DMS79 (cell line): Measurements from ENCODE around the gene LRRC17.
"Not testable (repeated sequence)": the region's sequence is repeated elsewhere in the genome, so short reads cannot be mapped to it uniquely, and the experiment has no call there.

Experiments
- DNase-seq: peaks from one replicate; lab custom pipeline; 2025; lab: John Stamatoyannopoulos, UW

Gene LRRC17

GRCh38 chr7:102942868-102943267, 30.1 kb downstream of the LRRC17 start:
- DNase-seq, result no peak

- DNase-seq, result no peak
Measured at GRCh38 chr7:102943423-102944169, 30.8 kb downstream of the LRRC17 start.

- no peak for DNase-seq
Measured at GRCh38 chr7:102944241-102944640, 31.4 kb downstream of the LRRC17 start.

GRCh38 chr7:102951839-102952238, 39.0 kb downstream of the LRRC17 start:
- no peak for DNase-seq

- no peak for DNase-seq
Measured at GRCh38 chr7:102953406-102953805, 40.6 kb downstream of the LRRC17 start.

- not testable (repeated sequence) for DNase-seq
Measured at GRCh38 chr7:102954359-102954758, 41.6 kb downstream of the LRRC17 start.

- DNase-seq, result not testable (repeated sequence)
Measured at GRCh38 chr7:102958004-102958403, 45.2 kb downstream of the LRRC17 start.

GRCh38 chr7:102961993-102962392, 49.2 kb downstream of the LRRC17 start:
- not testable (repeated sequence) for DNase-seq

- no peak for DNase-seq
Measured at GRCh38 chr7:102966465-102966864, 53.7 kb downstream of the LRRC17 start.

GRCh38 chr7:102967798-102968197, 55.0 kb downstream of the LRRC17 start:
- DNase-seq, result no peak

- DNase-seq, result no peak
Measured at GRCh38 chr7:102973096-102973802, 60.4 kb downstream of the LRRC17 start.

GRCh38 chr7:102974366-102975236, 61.8 kb downstream of the LRRC17 start:
- DNase-seq, result no peak

GRCh38 chr7:102975854-102976253, 63.1 kb downstream of the LRRC17 start:
- DNase-seq, result no peak

GRCh38 chr7:102976493-102976892, 63.7 kb downstream of the LRRC17 start:
- DNase-seq, result no peak

GRCh38 chr7:102977586-102977985, 64.8 kb downstream of the LRRC17 start:
- DNase-seq, result not testable (repeated sequence)

- no peak for DNase-seq
Measured at GRCh38 chr7:102978284-102978683, 65.5 kb downstream of the LRRC17 start.

GRCh38 chr7:102979670-102980069, 66.9 kb downstream of the LRRC17 start:
- no peak for DNase-seq

- DNase-seq, result no peak
Measured at GRCh38 chr7:102981451-102981850, 68.7 kb downstream of the LRRC17 start.

GRCh38 chr7:102982235-102982634, 69.4 kb downstream of the LRRC17 start:
- no peak for DNase-seq

GRCh38 chr7:102983602-102984001, 70.8 kb downstream of the LRRC17 start:
- DNase-seq, result no peak

- DNase-seq, result no peak
Measured at GRCh38 chr7:102985176-102985783, 72.5 kb downstream of the LRRC17 start.

- DNase-seq, result no peak
Measured at GRCh38 chr7:102988088-102988487, 75.3 kb downstream of the LRRC17 start.
